Hepatocyte (in vitro differentiated cells): ENCODE data around the gene SYNPO2.

Source experiments
- EZH2 ChIP-seq: fragments of 200-600 bp; sonication (generic); IDR thresholded peaks from 2 replicates; pipeline ENCODE4 v1.6.1; 2016; ENCODE audit warnings: antibody characterized with exemption, mild to moderate bottlenecking, borderline replicate concordance
- TF ChIP-seq, protein P1 (sequence below): fragments of 200-600 bp; sonication (generic); IDR thresholded peaks from 2 replicates; pipeline ENCODE4 v1.5.1; 2016; ENCODE audit warnings: antibody characterized with exemption, mild to moderate bottlenecking; ENCODE audit not compliant: poor library complexity

- TF ChIP-seq, protein P1, sequence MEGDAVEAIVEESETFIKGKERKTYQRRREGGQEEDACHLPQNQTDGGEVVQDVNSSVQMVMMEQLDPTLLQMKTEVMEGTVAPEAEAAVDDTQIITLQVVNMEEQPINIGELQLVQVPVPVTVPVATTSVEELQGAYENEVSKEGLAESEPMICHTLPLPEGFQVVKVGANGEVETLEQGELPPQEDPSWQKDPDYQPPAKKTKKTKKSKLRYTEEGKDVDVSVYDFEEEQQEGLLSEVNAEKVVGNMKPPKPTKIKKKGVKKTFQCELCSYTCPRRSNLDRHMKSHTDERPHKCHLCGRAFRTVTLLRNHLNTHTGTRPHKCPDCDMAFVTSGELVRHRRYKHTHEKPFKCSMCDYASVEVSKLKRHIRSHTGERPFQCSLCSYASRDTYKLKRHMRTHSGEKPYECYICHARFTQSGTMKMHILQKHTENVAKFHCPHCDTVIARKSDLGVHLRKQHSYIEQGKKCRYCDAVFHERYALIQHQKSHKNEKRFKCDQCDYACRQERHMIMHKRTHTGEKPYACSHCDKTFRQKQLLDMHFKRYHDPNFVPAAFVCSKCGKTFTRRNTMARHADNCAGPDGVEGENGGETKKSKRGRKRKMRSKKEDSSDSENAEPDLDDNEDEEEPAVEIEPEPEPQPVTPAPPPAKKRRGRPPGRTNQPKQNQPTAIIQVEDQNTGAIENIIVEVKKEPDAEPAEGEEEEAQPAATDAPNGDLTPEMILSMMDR, result no peak
- no peak for TF ChIP-seq EZH2
Measured at GRCh38 chr4:118939169-118939783, 50.6 kb downstream of the SYNPO2 start.
